ENCODE data around the gene DDX47.

DNA sequence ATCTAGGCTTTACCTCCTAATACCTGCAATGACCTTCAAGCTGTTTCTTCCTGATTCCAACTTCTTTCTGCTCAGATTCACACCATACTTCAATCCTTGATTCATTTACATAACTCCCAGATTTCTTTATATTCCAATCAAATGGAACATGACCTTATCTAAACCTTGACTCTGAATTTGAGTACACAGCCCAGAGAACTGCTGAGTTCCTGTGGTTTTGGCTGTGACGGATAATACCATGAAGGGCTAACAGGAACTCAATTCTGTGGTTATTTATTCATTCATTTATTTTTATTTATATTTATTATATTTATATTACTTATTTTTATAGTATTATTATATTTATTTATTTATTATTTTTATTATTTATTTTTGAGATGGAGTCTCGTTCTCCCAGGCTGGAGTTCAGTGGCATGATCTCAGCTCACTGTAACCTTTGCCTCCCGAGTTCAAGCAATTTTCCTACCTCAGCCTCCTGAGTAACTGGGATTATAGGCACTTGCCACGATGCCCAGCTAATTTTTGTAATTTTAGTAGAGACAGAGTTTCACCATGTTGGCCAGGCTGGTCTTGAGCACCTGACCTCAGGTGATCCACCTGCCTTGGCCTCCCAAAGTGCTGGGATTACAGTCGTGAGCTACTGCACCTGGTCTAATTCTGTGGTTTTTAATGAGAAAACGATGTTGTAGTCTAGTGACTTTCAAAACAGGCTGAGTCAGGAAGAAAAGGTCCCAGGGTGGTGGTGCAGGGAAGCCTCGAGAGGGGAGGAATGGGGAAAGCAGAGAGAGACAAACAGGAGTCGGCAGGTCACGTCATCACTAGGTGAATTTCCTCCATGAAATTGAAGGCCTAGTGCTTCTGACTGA, 16.0 kb upstream of the DDX47 start:
- TF ChIP-seq, protein P1, sequence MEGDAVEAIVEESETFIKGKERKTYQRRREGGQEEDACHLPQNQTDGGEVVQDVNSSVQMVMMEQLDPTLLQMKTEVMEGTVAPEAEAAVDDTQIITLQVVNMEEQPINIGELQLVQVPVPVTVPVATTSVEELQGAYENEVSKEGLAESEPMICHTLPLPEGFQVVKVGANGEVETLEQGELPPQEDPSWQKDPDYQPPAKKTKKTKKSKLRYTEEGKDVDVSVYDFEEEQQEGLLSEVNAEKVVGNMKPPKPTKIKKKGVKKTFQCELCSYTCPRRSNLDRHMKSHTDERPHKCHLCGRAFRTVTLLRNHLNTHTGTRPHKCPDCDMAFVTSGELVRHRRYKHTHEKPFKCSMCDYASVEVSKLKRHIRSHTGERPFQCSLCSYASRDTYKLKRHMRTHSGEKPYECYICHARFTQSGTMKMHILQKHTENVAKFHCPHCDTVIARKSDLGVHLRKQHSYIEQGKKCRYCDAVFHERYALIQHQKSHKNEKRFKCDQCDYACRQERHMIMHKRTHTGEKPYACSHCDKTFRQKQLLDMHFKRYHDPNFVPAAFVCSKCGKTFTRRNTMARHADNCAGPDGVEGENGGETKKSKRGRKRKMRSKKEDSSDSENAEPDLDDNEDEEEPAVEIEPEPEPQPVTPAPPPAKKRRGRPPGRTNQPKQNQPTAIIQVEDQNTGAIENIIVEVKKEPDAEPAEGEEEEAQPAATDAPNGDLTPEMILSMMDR (IDR thresholded peaks at IDR 0.05; ENCODE audit: low read depth, low read length), result no peak
- TF ChIP-seq EZH2phosphoT487 (IDR thresholded peaks at IDR 0.05; ENCODE audit: low read depth), result no peak

All from OCI-LY3 (cell line).